GM18909 (cell line): ENCODE measurements around the gene UBE3D.
"Not testable (repeated sequence)": the region's sequence is repeated elsewhere in the genome, so short reads cannot be mapped to it uniquely, and the experiment has no call there.

Experiments
- ATAC-seq: cut with Tn5 transposase; IDR thresholded peaks from one replicate; pipeline ENCODE4 v1.9.1; 2021; ENCODE audit warnings: mild to moderate bottlenecking; ENCODE audit not compliant: unreplicated experiment, poor library complexity

UBE3D gene

DNA sequence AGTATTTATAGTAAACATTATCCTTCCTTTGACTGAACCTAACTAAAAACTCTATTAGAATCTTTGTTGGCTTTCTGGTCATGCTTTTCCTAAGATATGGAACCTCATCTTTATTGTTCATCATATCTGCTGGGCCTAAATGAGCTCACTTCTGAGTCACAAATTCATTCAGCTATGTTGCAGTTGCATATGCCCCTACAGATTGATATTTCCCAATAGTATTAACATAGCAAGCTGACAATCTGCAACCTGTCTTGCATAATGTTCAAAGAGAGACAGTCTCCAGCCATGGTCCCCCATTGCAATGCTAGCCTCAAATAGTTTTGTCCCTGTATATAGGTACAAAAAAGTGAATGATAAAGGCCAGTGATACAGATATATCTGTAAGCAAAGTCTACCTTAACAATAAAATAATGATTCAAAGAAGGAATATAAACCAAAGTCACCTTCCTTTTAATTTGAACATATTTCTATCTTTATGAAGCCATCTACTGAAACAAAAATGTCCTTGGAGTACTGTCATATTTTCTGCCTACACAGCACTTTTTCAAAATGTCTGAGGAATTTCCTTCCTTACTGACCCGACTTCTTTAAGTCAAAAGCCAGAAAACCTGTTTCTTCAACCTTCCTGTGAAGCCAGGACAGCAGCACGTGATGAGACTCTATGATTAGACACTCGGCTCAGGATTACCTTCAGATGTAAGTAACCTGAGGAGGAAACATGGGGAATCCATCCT, 140.7 kb downstream of the UBE3D start:
- no peak for ATAC-seq

DNA sequence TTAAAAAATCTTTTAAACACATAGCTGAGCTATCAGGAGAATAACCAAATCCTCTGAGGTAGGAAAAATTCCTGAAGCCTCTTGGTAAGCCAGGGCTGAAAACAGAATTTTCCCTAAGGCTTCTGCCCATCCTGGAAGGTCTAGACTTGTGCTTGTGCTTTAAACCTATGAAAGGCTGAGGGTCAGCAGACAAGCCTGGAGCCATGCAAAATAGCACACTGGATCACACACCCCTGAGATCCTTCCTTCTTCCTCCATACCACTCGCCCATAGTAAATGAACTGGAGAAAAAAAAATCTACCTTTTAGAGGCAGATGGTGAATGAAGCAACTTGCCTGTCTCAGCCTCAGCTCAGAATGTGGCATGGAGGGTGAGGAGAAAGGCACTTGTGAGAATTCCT, 144.4 kb downstream of the UBE3D start:
- no peak for ATAC-seq

DNA sequence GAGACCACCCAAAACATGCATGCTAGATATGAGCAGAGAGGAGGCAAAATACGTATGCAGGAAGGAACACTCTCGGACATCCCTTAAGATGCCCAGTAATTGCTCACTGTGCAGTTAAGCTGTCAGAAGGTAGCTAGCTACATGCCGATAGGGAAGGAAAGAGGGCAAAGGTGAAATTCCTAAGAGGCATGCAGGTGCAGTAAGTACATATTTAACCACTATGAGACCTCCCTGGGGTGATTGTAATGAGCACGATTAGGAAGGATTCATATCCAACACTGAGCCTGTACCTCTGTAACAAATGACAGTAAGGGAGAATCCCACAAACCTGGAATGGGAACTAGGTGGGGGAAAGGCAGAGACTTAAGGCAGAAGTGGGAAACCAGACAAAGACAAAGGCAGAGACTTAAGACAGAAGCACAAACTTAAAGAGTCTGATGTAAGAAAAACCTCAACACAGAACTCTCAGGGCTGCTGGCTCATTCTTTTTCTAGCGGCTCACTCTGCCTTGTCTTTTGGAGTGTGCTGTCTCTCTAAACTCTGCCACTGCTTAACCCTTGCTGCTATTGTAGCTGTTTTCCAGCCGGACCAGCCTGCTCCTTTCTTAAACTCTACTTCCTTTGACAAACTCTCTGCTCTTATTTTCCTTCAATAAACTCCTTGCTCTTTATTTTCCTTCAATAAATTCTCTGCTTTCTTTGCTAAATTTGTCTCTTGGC, 148.1 kb downstream of the UBE3D start:
- no peak for ATAC-seq

DNA sequence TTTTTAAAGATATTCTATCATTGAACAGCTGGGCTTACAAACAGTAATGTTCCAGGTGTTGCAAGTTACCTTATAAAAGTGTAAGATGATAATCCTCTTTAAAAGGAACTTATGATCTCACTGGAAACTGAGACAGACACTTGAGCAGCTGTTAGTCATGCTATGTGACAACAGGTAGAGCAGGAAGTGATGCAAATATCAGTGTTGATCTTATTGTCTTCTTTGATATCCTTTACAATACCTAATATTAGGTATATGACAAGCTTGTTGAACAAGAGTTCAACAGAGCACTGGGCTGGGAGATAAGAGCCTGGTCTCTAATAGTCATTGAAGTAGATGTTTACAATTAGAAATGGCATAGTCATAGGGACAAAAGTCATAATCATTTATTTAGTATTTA, 150.0 kb downstream of the UBE3D start:
- ATAC-seq: no peak

DNA sequence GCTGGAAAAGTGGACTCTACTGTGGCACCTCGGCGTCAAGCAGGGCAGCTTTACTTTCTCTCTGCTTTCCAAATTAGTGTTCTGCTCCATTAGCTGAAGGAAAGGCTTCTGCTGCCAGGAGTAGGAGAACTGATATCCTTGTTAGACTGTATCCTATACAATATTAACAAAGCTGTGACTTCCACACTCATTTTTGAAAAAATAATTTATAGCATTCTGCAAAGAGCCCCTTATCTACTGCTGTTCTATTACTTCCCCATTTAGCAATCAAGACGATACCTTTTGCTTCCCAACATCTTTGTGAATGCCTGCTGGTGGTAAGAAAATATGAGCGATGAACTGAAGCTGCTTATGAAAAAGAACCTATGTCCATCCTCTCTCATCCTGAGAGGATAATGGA, 151.1 kb downstream of the UBE3D start:
- no peak for ATAC-seq

DNA sequence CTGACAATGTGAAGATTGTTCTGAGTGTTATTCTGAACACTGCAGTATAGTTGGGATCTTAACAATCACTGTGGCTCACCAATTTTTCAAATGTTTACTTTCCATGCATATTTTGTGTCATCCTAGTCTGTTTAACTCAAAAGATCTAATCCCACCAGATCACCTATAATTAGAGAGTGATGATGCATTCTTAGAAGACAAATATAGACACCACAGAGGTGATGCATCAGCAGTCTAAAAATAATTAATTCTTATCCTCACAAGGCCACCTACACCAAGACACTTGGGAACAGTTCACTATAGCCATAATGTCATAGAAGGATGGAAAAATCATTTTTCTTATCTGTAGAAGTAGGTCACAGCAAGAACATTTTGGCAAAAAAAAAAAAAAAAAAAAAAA, 154.8 kb downstream of the UBE3D start:
- ATAC-seq: no peak

DNA sequence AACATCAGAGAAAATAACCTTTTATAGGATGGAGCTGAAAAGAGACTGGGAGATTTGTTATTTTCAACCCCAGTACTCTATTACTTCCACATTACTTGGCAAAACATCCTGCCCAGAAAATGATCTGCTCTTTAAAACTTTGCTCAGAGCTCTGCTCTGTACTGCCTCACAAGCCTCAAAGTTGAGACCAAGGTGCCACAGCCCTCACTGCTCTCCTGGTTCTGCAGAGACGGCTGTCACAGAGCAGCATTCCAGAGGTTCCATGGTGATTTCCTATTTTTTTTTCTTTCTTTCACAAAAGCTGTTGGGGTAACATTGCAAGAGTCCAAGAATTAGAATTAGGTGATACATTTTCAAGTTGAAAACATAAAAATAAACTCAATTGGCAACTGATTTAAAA, 155.2 kb downstream of the UBE3D start:
- ATAC-seq: no peak

DNA sequence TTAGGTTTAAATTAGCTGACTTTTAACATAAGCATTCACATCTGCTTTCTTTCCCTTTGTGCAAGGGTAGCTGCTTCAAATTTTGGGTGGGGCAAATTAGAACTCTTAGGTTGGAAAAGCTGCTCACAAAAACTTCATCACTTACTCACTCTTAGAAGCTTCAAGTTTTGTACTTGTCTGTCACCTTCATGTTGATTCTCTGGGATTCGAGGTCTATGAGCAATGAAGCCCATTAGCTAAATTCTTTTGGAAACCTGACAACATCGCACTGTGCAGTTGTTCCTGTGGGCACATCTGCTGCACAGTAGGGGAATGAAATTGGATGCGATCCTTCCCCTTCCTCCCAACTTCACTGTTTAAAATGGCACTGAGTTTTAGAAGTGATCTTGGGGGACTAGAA, 156.1 kb downstream of the UBE3D start:
- ATAC-seq: no peak

DNA sequence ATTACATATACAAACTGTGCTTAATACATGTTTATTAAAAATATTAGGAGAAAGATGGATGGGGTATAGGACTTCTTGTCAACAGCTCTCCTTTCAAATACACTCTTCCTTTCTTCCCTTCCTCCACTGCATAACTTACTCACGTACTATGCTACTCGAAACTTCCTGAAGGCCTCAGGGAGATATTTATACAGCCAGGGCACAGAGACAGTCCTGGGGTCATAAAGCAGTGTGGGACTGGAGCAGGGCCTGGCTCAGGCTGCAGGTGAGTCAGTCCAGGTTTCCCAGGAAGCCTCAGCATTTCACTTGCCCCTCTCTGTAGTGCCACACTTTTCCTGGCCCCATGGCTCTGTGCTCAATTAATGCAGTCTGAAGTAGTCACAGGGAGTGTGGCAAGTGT, 157.0 kb downstream of the UBE3D start:
- ATAC-seq: no peak

DNA sequence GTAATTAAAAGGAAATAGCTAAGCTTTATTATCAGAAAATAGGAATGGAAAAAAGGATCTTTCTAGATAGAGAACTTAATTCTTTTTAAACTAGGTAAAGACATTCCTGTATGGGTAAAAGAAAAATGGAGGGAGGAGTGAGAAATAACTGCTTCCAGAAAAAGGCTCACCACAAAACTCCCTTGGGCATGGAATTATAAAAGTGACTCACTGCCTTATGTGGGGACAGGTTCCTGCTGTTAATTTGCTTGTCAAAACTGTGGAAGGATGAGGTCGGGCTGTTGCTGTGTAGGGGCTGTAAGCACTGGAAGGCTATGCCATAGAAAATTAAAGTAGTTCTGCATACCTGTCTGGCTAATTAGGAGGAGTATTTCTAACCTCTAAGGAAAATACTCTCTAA, 158.7 kb downstream of the UBE3D start:
- no peak for ATAC-seq

DNA sequence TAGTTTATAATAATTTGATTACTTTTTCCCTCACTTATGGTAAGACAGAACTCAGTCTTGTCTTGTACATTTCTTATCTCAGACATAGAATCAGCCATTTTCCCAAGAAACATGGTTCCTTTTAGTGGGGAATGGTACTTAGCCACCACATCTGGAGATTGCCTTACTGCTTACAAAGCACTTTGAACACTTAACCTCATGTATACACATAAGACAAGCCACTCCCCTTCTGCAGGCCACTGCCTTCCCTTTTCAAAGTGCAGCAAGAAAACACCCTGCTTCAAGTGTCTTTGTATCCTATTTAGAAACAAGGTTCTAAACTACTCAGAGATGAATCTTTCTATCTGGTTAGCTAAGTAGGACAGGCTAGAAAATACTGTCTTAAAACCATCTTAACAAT, 159.2 kb downstream of the UBE3D start:
- no peak for ATAC-seq

DNA sequence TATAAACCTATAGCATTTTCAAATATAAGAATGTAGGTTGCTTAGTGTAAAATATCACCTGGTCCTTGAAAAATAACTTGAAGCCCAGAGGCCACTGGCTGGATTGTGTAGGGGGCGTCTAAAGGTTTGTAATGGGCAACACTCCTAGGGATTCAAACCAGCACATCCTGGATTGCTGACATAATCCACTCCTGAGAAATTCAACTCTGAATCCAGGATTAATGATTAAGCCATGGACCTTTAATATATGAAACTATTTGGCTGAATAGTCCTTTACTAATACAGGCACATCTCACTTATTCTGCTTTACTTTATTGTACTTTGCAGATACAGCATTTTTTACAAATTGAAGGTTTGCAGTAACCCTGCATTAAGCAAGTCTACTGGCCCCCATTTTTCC, 160.8 kb downstream of the UBE3D start:
- ATAC-seq: no peak

DNA sequence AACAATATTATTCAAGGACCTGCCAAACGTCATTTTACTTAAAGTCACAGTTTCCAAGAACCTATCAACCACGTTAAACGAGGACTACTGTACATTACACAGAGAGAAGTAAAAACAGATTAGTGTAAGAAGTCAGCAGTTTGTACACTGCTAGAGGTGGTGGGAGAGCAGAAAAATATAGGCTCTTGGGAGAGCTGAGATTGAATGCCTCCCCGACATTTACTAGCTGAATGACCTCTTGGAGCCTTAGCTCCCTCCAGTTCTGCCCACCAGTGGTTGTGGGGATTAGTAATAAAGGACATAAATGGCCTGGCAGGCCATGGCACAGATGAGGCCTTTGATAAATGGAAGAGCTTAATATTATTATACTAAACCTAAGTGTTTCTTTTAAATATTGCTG, 161.4 kb downstream of the UBE3D start:
- ATAC-seq: no peak

DNA sequence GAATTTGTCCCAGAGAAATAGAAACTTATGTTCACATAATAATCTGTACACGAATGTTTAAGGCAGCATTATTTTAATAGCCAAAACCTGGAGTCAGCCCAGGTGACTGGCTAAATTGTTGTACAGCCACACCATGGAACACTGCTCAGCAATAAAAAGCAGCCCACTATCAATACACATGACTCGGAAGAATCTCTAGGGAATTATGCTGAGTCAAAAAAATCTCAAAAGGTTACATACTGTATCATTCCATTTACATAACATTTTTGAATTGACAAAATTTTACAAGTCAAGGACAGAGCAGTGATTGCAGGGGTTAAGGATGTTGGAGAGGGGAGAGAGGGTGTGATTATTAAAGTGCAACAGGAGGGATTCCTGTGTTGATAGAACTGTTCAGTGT, 163.4 kb downstream of the UBE3D start:
- no peak for ATAC-seq

DNA sequence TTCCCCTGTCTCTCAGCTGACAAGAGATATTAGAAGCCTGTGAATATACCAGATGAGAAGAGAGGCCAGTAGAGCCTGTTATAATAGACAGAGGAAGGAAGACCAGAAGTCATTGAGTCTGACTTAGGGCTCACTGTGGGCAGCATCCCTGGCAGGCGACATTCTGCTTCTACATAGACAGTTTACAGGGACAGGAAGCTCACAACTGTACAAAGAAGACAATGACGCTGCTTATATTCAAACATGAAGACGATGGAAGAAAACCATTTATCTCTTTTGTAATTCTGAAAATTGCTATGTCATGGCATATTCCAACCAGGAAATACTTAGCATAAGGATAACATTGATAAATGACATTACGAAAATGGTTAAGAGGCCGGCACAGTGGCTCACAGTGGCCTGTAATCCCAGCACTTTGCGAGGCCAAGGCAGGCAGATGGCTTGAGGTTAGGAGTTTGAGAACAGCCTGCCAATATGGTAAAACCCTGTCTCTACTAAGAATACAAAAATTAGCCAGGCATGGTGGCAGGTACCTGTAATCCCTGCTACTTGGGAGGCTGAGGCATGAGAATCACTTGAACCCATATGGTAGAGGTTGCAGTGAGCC, 170.9 kb downstream of the UBE3D start:
- ATAC-seq: no peak

DNA sequence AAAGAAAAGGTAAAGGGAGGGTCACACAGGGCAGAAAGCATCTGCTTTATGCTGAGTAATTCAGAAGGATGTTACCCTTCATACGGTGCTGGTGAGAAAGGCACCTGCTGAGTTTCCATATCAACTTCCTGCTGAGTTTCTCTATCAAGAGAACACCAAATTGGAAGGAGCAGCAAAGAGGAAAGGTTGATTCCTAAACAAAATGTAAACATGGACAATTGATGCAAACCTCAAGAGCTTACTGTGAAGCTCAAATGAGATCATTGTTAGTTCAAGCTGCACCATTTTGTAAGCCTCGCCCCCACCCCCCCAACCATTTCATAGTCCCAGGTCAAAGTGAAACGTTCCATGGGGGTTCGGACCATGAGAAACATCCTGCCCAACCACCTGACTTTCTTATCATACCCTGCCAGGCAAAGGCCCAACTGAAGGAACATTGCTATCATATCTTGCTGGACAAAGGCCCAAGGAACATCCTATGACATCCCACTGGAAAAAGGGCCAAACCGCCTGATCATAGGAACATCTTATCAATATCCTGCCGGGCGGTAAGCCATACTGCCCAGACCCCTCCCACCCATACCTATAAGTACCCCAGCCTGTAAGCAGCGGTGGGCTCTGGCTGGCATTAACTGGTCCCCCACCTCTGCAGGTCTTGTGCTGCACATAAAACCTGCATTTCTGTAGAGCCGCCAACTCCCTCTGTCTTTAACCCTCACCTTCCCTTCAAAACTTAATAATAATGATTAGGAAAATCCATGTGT, 171.6 kb downstream of the UBE3D start:
- no peak for ATAC-seq

DNA sequence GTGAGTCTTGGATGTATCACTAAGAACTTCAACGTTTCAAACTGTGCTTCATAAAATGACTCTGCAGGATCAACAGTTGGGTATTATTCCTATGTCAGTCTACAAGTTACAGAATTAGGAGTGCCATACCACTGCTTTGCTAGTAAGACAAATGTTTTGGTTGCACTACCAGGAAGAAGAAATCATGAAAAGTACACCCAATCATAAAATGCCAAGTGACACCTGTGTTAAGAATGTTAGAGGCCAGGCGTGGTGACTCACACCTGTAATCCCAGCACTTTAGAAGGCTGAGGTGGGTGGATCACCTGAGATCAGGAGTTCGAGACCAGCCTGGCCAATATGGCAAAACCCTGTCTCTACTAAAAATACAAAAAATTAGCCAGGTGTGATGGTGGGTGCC, 174.1 kb downstream of the UBE3D start:
- not testable (repeated sequence) for ATAC-seq

DNA sequence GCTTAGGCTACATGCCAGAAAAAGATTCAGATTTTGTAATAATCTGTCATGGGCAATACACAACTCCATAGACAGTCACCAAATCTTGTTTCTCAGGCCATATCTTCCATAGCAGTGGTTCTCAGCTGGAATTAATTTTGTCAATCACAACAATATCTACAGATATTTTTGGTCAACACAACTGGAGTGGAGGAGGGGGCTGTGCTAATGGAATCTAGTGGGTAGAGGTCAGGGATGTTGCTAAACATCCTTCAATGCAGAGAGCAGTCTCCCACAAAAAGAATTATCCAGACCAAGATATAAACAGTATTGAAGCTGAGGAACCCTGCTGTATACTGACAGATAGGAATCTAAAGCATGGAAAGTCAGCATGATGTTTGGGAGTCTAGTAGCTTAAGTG, 174.6 kb downstream of the UBE3D start:
- ATAC-seq: no peak

DNA sequence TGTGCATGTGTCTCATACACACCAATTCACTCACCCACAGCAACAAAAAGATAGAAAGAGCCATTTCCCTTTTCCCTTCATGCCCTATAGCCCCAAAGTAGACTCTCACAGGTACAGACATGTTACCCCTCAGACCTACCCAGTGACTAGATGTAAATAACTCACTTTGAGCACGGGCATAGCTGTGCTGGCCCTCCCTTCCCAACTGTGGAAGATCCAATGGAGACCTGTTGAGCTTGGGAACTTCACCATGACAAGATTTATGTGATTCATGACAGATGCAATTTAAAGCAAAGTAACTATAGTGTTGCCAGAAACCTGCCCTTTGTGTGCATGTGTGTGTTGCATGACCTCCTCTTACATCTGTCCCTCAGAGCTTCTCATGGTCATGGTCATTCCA, 175.4 kb downstream of the UBE3D start:
- ATAC-seq: no peak

DNA sequence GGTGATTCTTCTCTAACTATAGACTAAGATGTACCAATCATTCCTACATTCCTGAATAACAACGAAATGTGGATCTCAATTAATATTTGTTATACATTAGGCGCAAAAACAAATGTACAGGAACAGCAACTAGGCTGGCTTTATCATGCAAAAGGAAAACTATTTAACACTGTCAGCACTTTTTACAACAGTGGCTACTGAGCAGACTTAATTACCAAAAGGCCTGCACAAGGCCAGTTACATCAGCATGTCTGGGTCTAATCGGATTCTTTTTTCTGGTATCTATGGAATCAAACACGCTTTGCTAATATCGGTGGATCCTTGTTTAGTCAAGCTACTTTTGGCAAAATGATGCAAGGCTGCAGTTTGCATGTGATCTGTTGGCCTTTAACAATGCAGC, 176.5 kb downstream of the UBE3D start:
- ATAC-seq: no peak
